Suprapubic skin (tissue), 4 donors: ENCODE measurements around the gene PFN3.

ENCODE experiments used
- EP300 ChIP-seq: sonication (generic); formaldehyde crosslinking; IDR thresholded peaks from one replicate; pipeline ENCODE4 v1.6.1; 2017; ENCODE audit warnings: antibody characterized with exemption
- POLR2AphosphoS5 ChIP-seq, 3 donors: sonication (generic); formaldehyde crosslinking; IDR thresholded peaks; one replicate each; pipeline ENCODE4 v1.6.1; 2017; ENCODE audit warnings: antibody characterized with exemption in 3 of 3
- TF ChIP-seq, protein P1 (sequence below), 2 donors: fragments of 200-600 bp in 1 of 2; fragments of 450-650 bp in 1 of 2; sonication (generic) in 1 of 2; IDR thresholded peaks; one replicate each; pipeline ENCODE4 v1.5.1; 2016 to 2019; ENCODE audit warnings: antibody characterized with exemption in 2 of 2, mild to moderate bottlenecking in 1 of 2, moderate library complexity in 1 of 2

DNA sequence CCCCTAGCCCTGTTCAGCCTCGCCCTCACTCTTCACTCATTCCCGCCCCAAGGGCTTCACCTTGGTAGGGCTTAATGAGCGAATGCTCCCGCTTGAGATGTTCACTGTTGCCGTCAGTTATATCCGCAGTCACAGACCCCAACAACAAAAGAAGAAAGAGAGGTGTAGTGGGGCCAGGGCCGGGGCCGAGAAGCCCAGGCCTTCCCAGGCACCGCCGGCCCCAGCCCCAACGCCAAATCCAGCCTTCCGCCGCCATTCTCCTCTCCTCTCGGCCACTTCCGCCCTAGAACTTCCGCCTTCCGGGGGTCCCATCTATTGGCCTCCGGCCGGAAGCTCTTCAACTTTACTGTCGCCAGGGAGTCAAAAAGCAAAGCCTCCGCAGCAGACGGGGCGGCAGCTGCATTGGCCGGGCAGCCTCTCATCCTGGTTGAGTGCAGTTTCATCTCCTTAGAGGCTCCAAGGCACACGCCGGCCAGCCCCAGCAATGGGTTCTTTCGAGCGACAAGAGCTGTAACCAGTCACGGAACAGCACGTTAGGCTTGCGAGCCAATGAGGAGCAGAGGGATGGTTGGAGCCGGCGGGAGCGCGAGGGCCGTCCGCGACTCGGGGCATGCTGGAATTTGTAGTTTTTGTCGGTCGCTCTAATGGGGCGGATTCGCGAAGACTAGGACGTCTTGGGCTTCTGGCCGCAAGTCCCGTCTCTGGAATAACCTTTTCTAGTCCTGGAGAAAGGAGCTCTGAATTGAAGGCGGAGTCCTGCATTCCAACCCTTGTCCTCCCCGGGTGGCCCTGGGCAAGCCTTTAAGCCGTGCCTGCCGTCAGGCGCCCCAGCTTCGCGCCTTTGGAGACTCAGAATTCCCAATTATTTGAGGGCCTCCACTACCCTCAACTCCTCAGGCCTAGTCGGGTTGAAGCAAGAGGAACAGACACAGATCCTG lies 48.8 kb downstream of the PFN3 start, which contains the start of gene LMAN2:
- TF ChIP-seq, protein P1, sequence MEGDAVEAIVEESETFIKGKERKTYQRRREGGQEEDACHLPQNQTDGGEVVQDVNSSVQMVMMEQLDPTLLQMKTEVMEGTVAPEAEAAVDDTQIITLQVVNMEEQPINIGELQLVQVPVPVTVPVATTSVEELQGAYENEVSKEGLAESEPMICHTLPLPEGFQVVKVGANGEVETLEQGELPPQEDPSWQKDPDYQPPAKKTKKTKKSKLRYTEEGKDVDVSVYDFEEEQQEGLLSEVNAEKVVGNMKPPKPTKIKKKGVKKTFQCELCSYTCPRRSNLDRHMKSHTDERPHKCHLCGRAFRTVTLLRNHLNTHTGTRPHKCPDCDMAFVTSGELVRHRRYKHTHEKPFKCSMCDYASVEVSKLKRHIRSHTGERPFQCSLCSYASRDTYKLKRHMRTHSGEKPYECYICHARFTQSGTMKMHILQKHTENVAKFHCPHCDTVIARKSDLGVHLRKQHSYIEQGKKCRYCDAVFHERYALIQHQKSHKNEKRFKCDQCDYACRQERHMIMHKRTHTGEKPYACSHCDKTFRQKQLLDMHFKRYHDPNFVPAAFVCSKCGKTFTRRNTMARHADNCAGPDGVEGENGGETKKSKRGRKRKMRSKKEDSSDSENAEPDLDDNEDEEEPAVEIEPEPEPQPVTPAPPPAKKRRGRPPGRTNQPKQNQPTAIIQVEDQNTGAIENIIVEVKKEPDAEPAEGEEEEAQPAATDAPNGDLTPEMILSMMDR (IDR thresholded peaks at IDR 0.05): no peak
- TF ChIP-seq POLR2AphosphoS5 (IDR thresholded peaks at IDR 0.05): peak in 2 of 3 donors; percentile 61 to 81
- TF ChIP-seq EP300: no peak
